Immature natural killer cell (primary cell): ENCODE measurements around the gene RTF2. TPM values are rescaled to one million over a fixed set of nuclear protein-coding genes. Genes with fewer than 3 reads are reported as not detected.
A peak's percentile ranks its signal among the peaks of the same experiment; 100 is the strongest.

Source experiments
- DNase-seq, 3 donors: peaks; one replicate each; pipeline ENCODE4 v3.0.0; 2022; ENCODE audit warnings: mixed read lengths in 1 of 3
- H3K27ac Mint-ChIP-seq, 6 donors: one replicate each; pipeline ENCODE4 v1.8.0; 2020; ENCODE audit warnings: mixed read lengths in 6 of 6, mild to moderate bottlenecking in 5 of 6, inconsistent platforms in 4 of 6, moderate library complexity in 3 of 6
- H3K27me3 Mint-ChIP-seq, 3 donors: one replicate each; pipeline ENCODE4 v1.8.0; 2020 to 2021; ENCODE audit warnings: low read depth in 3 of 3, mild to moderate bottlenecking in 3 of 3, mixed read lengths in 3 of 3, moderate library complexity in 3 of 3, inconsistent platforms in 1 of 3
- H3K36me3 Mint-ChIP-seq, 3 donors: one replicate each; pipeline ENCODE4 v1.8.0; 2020; ENCODE audit warnings: mixed read lengths in 3 of 3, inconsistent platforms in 2 of 3, mild to moderate bottlenecking in 2 of 3
- H3K4me1 Mint-ChIP-seq, 2 donors: one replicate each; pipeline ENCODE4 v1.8.0; 2020; ENCODE audit warnings: inconsistent platforms in 2 of 2, mild to moderate bottlenecking in 2 of 2, mixed read lengths in 2 of 2, moderate library complexity in 1 of 2
- H3K4me3 Mint-ChIP-seq, 5 donors: one replicate each; pipeline ENCODE4 v1.8.0; 2020; ENCODE audit warnings: mild to moderate bottlenecking in 5 of 5, mixed read lengths in 5 of 5, inconsistent platforms in 3 of 5, moderate library complexity in 3 of 5
- H3K9me3 Mint-ChIP-seq, 6 donors: one replicate each; pipeline ENCODE4 v1.8.0; 2020; ENCODE audit warnings: mild to moderate bottlenecking in 6 of 6, mixed read lengths in 6 of 6, inconsistent platforms in 4 of 6, moderate library complexity in 3 of 6
- polyA plus RNA-seq, 3 donors: library from polyadenylated mRNA; unstranded; fragments of 300-500 nt; fragmentation: Illumina TruSeq; gene quantifications; one replicate each; pipeline ENCODE4 v1.2.3, GENCODE V29; 2021

Gene RTF2
- polyA plus RNA-seq, 3 donors from 2014 or later: 155 to 163 (median 161) TPM

GRCh38 chr20:56443654-56444540, 24.5 kb upstream of the RTF2 start:
- H3K27ac Mint-ChIP-seq: peak overlapping the region in 1 of 6 donors; percentile 25
- H3K4me1 Mint-ChIP-seq: peaks cover 37 to 40% of the 10 kb centered on the region in 2 donors
- peaks cover 5 to 23% (median 15%) of the 10 kb centered on the region in 3 donors for H3K36me3 Mint-ChIP-seq
- H3K4me3 Mint-ChIP-seq: no peak overlapping the region
- H3K9me3 Mint-ChIP-seq: no peaks in the 10 kb centered on the region
- H3K27me3 Mint-ChIP-seq: peaks cover 0 to 12% (median 2%) of the 10 kb centered on the region in 3 donors
- DNase-seq: no peak

GRCh38 chr20:56445130-56445529, 23.3 kb upstream of the RTF2 start:
- H3K4me3 Mint-ChIP-seq: no peak overlapping the region
- peaks cover 25 to 29% of the 10 kb centered on the region in 2 donors for H3K4me1 Mint-ChIP-seq
- H3K9me3 Mint-ChIP-seq: no peaks in the 10 kb centered on the region
- DNase-seq: no peak
- H3K36me3 Mint-ChIP-seq: peaks cover 5 to 23% (median 15%) of the 10 kb centered on the region in 3 donors
- peaks cover 0 to 8% (median 2%) of the 10 kb centered on the region in 3 donors for H3K27me3 Mint-ChIP-seq
- peak overlapping the region in 3 of 6 donors; percentile 13 to 71 (median 53) for H3K27ac Mint-ChIP-seq

- peaks cover 21 to 25% of the 10 kb centered on the region in 2 donors for H3K4me1 Mint-ChIP-seq
- peak overlapping the region in 1 of 6 donors; percentile 40 for H3K27ac Mint-ChIP-seq
- peaks cover 0 to 7% (median 2%) of the 10 kb centered on the region in 3 donors for H3K27me3 Mint-ChIP-seq
- no peak for DNase-seq
- H3K4me3 Mint-ChIP-seq: no peak overlapping the region
- H3K9me3 Mint-ChIP-seq: no peaks in the 10 kb centered on the region
- peaks cover 5 to 23% (median 15%) of the 10 kb centered on the region in 3 donors for H3K36me3 Mint-ChIP-seq
These were observed 22.9 kb upstream of the RTF2 start for GRCh38 chr20:56445540-56445939.

GRCh38 chr20:56447227-56447626, 21.2 kb upstream of the RTF2 start:
- Mint-ChIP-seq H3K4me1 (peaks cover 8 to 14% of the 10 kb centered on the region in 2 donors), H3K27me3 (peaks cover 0 to 2% (median 1%) of the 10 kb centered on the region in 3 donors), H3K9me3 (no peaks in the 10 kb centered on the region), H3K27ac (no peak overlapping the region), H3K36me3 (peaks cover 13 to 37% (median 28%) of the 10 kb centered on the region in 3 donors), H3K4me3 (no peak overlapping the region)
- DNase-seq: no peak

GRCh38 chr20:56449459-56449858, 19.0 kb upstream of the RTF2 start:
- Mint-ChIP-seq H3K9me3 (no peaks in the 10 kb centered on the region), H3K4me1 (peaks cover 2 to 3% of the 10 kb centered on the region in 2 donors), H3K4me3 (no peak overlapping the region), H3K27me3 (peaks cover 0 to 2% (median 1%) of the 10 kb centered on the region in 3 donors), H3K36me3 (peaks cover 13 to 38% (median 33%) of the 10 kb centered on the region in 3 donors), H3K27ac (no peak overlapping the region)
- no peak for DNase-seq

- Mint-ChIP-seq H3K4me1 (peaks cover 8 to 10% of the 10 kb centered on the region in 2 donors), H3K4me3 (no peak overlapping the region), H3K9me3 (no peaks in the 10 kb centered on the region), H3K27ac (no peak overlapping the region), H3K27me3 (peaks cover 0 to 1% (median 1%) of the 10 kb centered on the region in 3 donors), H3K36me3 (peaks cover 13 to 29% (median 29%) of the 10 kb centered on the region in 3 donors)
- DNase-seq: no peak
These were observed 17.2 kb upstream of the RTF2 start for GRCh38 chr20:56451056-56451765.

DNA sequence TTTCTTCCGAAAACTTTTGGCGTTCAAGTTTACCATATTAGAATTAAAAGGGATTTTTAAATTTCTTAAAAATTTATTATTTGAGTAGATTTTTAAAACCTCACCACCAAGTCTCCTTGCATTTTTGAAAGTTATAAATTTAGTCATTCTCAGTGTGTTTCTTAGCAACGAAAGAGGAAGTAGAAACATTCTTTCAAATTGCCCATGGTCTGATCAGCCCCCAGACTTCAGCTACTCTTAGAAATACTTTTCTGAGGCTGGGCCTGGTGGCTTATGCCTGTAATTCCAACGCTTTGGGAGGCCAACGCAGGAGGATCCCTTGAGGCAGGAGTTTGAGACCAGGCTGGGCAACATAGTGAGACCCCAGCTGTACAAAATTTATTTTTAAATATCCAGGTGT, 15.1 kb upstream of the RTF2 start:
- peaks cover 6 to 10% of the 10 kb centered on the region in 2 donors for H3K4me1 Mint-ChIP-seq
- no peak overlapping the region for H3K27ac Mint-ChIP-seq
- peaks cover 12 to 35% (median 29%) of the 10 kb centered on the region in 3 donors for H3K36me3 Mint-ChIP-seq
- peaks cover 0 to 3% (median 1%) of the 10 kb centered on the region in 3 donors for H3K27me3 Mint-ChIP-seq
- H3K4me3 Mint-ChIP-seq: no peak overlapping the region
- no peaks in the 10 kb centered on the region for H3K9me3 Mint-ChIP-seq
- no peak for DNase-seq

GRCh38 chr20:56454754-56455153, 13.7 kb upstream of the RTF2 start:
- no peak for DNase-seq
- peaks cover 10 to 17% of the 10 kb centered on the region in 2 donors for H3K4me1 Mint-ChIP-seq
- H3K36me3 Mint-ChIP-seq: peaks cover 8 to 30% (median 24%) of the 10 kb centered on the region in 3 donors
- H3K9me3 Mint-ChIP-seq: no peaks in the 10 kb centered on the region
- H3K4me3 Mint-ChIP-seq: no peak overlapping the region
- peak overlapping the region in 3 of 6 donors; percentile 1 to 37 (median 24) for H3K27ac Mint-ChIP-seq
- H3K27me3 Mint-ChIP-seq: peaks cover 0 to 3% (median 2%) of the 10 kb centered on the region in 3 donors

DNA sequence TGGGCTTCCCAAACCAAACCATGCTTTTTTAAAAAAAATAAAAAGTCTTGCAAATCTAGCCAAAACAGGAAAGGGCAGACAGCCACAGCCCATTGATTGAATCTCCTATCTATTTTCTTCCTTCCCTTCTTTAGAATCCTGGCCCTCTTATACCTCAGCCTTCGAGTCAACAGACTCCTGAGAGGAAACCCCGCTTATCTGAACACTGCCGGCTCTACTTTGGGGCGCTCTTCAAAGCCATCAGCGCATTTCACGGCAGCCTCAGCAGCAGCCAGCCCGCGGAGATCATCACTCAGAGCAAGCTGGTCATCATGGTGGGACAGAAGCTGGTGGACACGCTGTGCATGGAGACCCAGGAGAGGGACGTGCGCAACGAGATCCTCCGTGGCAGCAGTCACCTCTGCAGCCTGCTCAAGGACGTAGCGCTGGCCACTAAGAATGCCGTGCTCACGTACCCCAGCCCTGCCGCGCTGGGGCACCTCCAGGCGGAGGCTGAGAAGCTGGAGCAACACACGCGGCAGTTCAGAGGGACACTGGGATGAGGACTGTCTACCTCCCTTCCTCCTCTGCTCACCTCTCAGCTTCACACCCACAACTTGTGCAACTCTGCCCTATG, 10.1 kb upstream of the RTF2 start:
- H3K27ac Mint-ChIP-seq: no peak overlapping the region

DNA sequence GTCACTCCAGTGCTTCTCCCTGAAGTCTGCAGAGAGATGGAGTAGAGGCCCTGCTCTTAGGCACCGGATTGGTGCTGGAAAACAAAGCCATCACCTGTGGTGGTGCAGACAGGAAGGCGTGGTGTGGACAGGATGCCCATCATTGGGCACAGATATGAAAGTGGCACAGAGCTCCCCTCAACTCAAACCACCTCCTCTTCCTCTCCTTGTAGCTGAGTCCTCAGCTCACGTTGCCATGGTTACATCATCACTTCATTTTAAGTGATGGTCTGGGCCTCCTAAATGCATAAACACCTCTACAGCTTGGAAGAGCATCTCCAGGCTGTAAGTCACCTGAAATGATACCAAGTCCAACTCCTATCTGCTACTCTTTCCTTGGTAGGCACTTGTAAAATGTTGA, 8.0 kb upstream of the RTF2 start:
- peak overlapping the region; percentile 12 to 48 (median 27) for H3K4me3 Mint-ChIP-seq
- peaks cover 51 to 60% of the 10 kb centered on the region in 2 donors for H3K4me1 Mint-ChIP-seq

More for the DNA sequence above, 10.1 kb upstream of the RTF2 start:
- Mint-ChIP-seq H3K36me3 (peaks cover 0 to 9% (median 6%) of the 10 kb centered on the region in 3 donors), H3K9me3 (no peaks in the 10 kb centered on the region), H3K27me3 (peaks cover 2 to 6% (median 3%) of the 10 kb centered on the region in 3 donors), H3K4me1 (peaks cover 42 to 53% of the 10 kb centered on the region in 2 donors), H3K4me3 (no peak overlapping the region)
- DNase-seq: no peak

DNA sequence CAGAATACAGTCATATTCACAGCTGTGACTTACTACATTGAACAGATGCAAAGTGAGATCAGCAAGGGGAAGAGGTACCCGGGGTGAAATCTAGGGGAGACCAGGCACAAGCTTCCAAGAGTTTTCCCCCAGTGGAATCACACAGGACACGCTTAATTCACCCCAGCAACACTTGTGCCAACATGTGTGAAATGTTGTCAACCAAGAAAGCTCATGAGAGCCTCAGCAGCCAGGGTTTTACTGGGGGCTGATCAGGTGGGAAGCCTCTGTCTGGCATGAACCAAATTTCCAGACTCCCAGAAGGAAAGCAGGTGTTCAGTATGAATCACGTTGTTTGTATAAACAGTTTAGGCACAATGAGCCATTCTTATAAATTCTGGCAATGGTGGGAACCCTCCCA, 6.9 kb upstream of the RTF2 start:
- Mint-ChIP-seq H3K27ac (peak overlapping the region in 5 of 6 donors; percentile 5 to 92 (median 89)), H3K27me3 (peaks cover 6 to 16% (median 7%) of the 10 kb centered on the region in 3 donors), H3K36me3 (peaks cover 0 to 9% (median 6%) of the 10 kb centered on the region in 3 donors), H3K9me3 (no peaks in the 10 kb centered on the region), H3K4me1 (peaks cover 51 to 60% of the 10 kb centered on the region in 2 donors), H3K4me3 (peak overlapping the region in 1 of 5 donors; percentile 10)
- DNase-seq: no peak

More for the DNA sequence above, 8.0 kb upstream of the RTF2 start:
- DNase-seq: peak; percentile 65 to 72 (median 72)
- Mint-ChIP-seq H3K9me3 (no peaks in the 10 kb centered on the region), H3K27ac (peak overlapping the region; percentile 83 to 92 (median 88)), H3K36me3 (peaks cover 0 to 9% (median 6%) of the 10 kb centered on the region in 3 donors), H3K27me3 (peaks cover 6 to 16% (median 7%) of the 10 kb centered on the region in 3 donors)

DNA sequence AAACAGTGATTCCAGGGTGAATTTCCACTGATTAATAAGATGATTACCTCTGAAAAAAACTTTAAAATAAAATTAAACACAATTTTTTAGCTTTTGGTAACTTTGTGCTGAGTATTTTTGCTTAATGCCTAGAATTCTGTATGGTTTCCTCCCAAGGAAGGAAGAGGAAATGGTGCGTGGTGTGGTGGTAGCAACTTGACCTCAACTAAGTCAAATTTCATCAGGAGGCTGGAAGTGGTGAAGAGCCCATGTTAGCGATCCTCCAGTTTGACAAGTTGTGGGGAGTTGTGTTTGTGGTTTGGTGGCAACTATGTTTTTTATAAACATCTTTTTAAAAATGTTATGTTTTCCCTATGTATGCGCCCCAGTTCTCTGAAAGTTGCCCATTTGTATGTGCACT, 5.0 kb upstream of the RTF2 start:
- Mint-ChIP-seq H3K27me3 (peaks cover 9 to 21% (median 12%) of the 10 kb centered on the region in 3 donors), H3K4me1 (peaks cover 55 to 65% of the 10 kb centered on the region in 2 donors), H3K4me3 (peak overlapping the region; percentile 67 to 85 (median 82)), H3K36me3 (no peaks in the 10 kb centered on the region), H3K9me3 (no peaks in the 10 kb centered on the region), H3K27ac (peak overlapping the region; percentile 65 to 93 (median 80))
- peak; percentile 74 to 80 (median 79) for DNase-seq

DNA sequence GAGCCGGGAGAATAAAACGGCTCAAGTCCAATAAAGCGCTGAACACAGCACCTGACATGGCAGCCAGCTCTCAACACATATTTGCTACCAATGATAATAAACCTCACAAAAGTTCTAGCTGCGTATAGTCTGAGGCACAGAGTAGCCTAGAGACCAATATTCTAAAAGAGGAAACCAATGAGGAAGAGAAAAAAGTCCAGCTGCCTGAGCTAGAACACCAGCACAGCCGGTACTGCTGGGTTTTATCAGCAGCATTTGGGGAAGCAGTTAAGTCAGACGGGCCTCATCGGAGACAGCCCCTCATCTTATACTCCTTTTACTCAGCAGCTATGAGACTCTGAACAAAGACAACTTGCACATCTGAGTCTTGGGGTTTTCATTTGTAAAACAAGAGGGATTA, 2.4 kb upstream of the RTF2 start:
- no peaks in the 10 kb centered on the region for H3K9me3 Mint-ChIP-seq
- no peak for DNase-seq
- peak overlapping the region in 5 of 6 donors; percentile 10 to 75 (median 34) for H3K27ac Mint-ChIP-seq
- peaks cover 11 to 26% (median 15%) of the 10 kb centered on the region in 3 donors for H3K27me3 Mint-ChIP-seq
- peaks cover 68 to 71% of the 10 kb centered on the region in 2 donors for H3K4me1 Mint-ChIP-seq
- no peak overlapping the region for H3K4me3 Mint-ChIP-seq
- H3K36me3 Mint-ChIP-seq: no peaks in the 10 kb centered on the region
